Endothelial cell of umbilical vein (primary cell): Measurements from ENCODE around the gene UTF1. TPM values are rescaled to one million over a fixed set of nuclear protein-coding genes. Genes with fewer than 3 reads are reported as not detected.

Source experiments
- BruUV-seq: library from RNA; stranded (reverse); fragments of 400-500 nt; replicated peaks from 2 replicates; lab custom pipeline; 2021; lab: Mats Ljungman, UMichigan
- CTCF ChIA-PET: fragments of 300-600, 350-600 bp; sonication (Branson Sonifier 250); formaldehyde crosslinking; loops from one replicate; lab custom pipeline; 2021; ENCODE audit warnings: antibody characterized with exemption, inconsistent platforms; lab: Charles Lee
- POLR2A ChIA-PET: fragments of 300-600, 350-600 bp; sonication (Branson Sonifier 250); formaldehyde crosslinking; loops from one replicate; lab custom pipeline; 2021; ENCODE audit warnings: antibody characterized with exemption, inconsistent platforms; lab: Charles Lee
- DNase-seq: peaks from one replicate; pipeline ENCODE4 v3.0.0-alpha.2; 2011; ENCODE audit warnings: low read depth, low spot score
- FAIRE-seq: peaks from 2 replicates; lab custom pipeline; 2011; peaks lifted over from hg19 to GRCh38; lab: Jason Lieb, UNC
- H2AFZ ChIP-seq: 2 replicates; pipeline ENCODE4 v1.6.0; 2012; ENCODE audit warnings: low read depth, low read length, control low read depth, inconsistent platforms
- H3K27ac ChIP-seq: 2 replicates; pipeline ENCODE4 v1.5.1; 2011; ENCODE audit warnings: low read depth, mild to moderate bottlenecking, control low read depth, low read length, moderate library complexity; ENCODE audit not compliant: insufficient read depth
- H3K27me3 ChIP-seq, 2 experiments: 2 replicates each; pipeline versions ENCODE4 v1.6.0 to v1.6.1; 2011; ENCODE audit warnings: low read length in 2 of 2, mixed read lengths in 1 of 2; ENCODE audit not compliant: control insufficient read depth in 2 of 2, insufficient read depth in 2 of 2
- H3K36me3 ChIP-seq, 2 experiments: 2 replicates in 1 of 2; 3 replicates in 1 of 2; pipeline ENCODE4 v1.5.1; 2011; ENCODE audit warnings: low read length in 2 of 2, mild to moderate bottlenecking in 1 of 2, moderate library complexity in 1 of 2; ENCODE audit not compliant: control insufficient read depth in 2 of 2, insufficient read depth in 2 of 2; ENCODE audit errors: extremely low read depth in 1 of 2
- H3K4me1 ChIP-seq: 3 replicates; pipeline ENCODE4 v1.5.1; 2011; ENCODE audit warnings: mild to moderate bottlenecking, low read length; ENCODE audit not compliant: control insufficient read depth, insufficient read depth; ENCODE audit errors: extremely low read depth
- H3K4me2 ChIP-seq: 2 replicates; pipeline ENCODE4 v1.6.1; 2011; ENCODE audit warnings: low read length, control low read depth, mixed read lengths; ENCODE audit not compliant: insufficient read depth
- H3K4me3 ChIP-seq, 3 experiments: fragments of 200-600 bp in 1 of 3; sonication (generic), shearing (Covaris generic) in 1 of 3; replicated peaks in 1 of 3; 2 replicates each; pipeline ENCODE4 v1.5.1; 2011 to 2016; ENCODE audit warnings: control low read depth in 3 of 3, low read length in 3 of 3, mild to moderate bottlenecking in 2 of 3, inconsistent platforms in 1 of 3, low read depth in 1 of 3, moderate library complexity in 1 of 3; ENCODE audit not compliant: insufficient read depth in 1 of 3
- H3K79me2 ChIP-seq: 2 replicates; pipeline ENCODE4 v1.6.0; 2012; ENCODE audit warnings: low read length, inconsistent platforms; ENCODE audit not compliant: control insufficient read depth, insufficient read depth
- H3K9ac ChIP-seq: replicated peaks from 2 replicates; pipeline ENCODE3; 2011; ENCODE audit warnings: low read length, control low read depth; ENCODE audit not compliant: insufficient read depth; ENCODE audit errors: extremely low read depth
- H3K9me1 ChIP-seq: replicated peaks from 3 replicates; pipeline ENCODE4 v1.6.0; 2011; ENCODE audit warnings: mild to moderate bottlenecking, low read length; ENCODE audit not compliant: control insufficient read depth, insufficient read depth; ENCODE audit errors: extremely low read depth
- H3K9me3 ChIP-seq: replicated peaks from 2 replicates; pipeline ENCODE4 v1.5.1; 2012; ENCODE audit warnings: low read length, inconsistent platforms; ENCODE audit not compliant: control insufficient read depth, insufficient read depth
- H4K20me1 ChIP-seq: replicated peaks from 2 replicates; pipeline ENCODE3; 2011; ENCODE audit warnings: mild to moderate bottlenecking, low read length; ENCODE audit not compliant: control insufficient read depth, insufficient read depth; ENCODE audit errors: extremely low read depth
- FOS ChIP-seq: IDR thresholded peaks from 2 replicates; pipeline ENCODE4 v1.6.1; 2011; ENCODE audit warnings: mild to moderate bottlenecking, low read length, moderate library complexity, borderline replicate concordance; ENCODE audit not compliant: insufficient read depth
- GATA2 ChIP-seq: IDR thresholded peaks from 2 replicates; pipeline ENCODE4 v1.7.0; 2011; ENCODE audit warnings: low read depth, mild to moderate bottlenecking, moderate library complexity, mixed read lengths, low read length; ENCODE audit not compliant: insufficient read length, insufficient read depth
- JUN ChIP-seq: IDR thresholded peaks from 2 replicates; pipeline ENCODE4 v1.6.1; 2011; ENCODE audit warnings: borderline replicate concordance, low read depth; ENCODE audit not compliant: insufficient read length, insufficient read depth
- MYC ChIP-seq: IDR thresholded peaks from one replicate; pipeline ENCODE4 v1.6.1; 2011; ENCODE audit warnings: mild to moderate bottlenecking, low read depth, low read length
- POLR2A ChIP-seq: IDR thresholded peaks from 2 replicates; pipeline ENCODE4 v1.6.1; 2012; ENCODE audit warnings: low read depth, mild to moderate bottlenecking, control low read depth, low read length
- dilution Hi-C: fragments of 300-500 bp; cut with MboI; formaldehyde crosslinking; loops from one replicate; pipeline ENCODE4 v1.15.0; 2019; ENCODE audit warnings: low sequenced_read_pairs; ENCODE audit not compliant: extremely low pct_ligation_motif_present
- intact Hi-C: fragments of 100-400 bp; cut with micrococcal nuclease; formaldehyde crosslinking; loops from one replicate; pipeline ENCODE4 v1.10.0; 2022
- polyA plus RNA-seq, 4 experiments: library from polyadenylated mRNA; depleted of rRNA in 3 of 4; stranded (reverse) in 3 of 4; unstranded in 1 of 4; fragments of >200 nt; gene quantifications; 2 replicates each; pipeline versions ENCODE4 v1.2.1 to v1.2.3, GENCODE V29; 2011 to 2012; ENCODE audit warnings: missing spikeins in 1 of 4
- total RNA-seq: library from RNA; stranded (reverse); gene quantifications from 2 replicates; pipeline ENCODE4 v1.2.3, GENCODE V29; 2021
- TF ChIP-seq, protein P1 (sequence below): IDR thresholded peaks from 2 replicates; pipeline ENCODE4 v1.6.1; 2011; ENCODE audit not compliant: insufficient read depth, insufficient read length
- TF ChIP-seq, protein P2 (sequence below), 2 donors: IDR thresholded peaks; 1 replicate in 1 of 2; 2 replicates in 1 of 2; pipeline ENCODE4 v1.5.1; 2011; ENCODE audit warnings: low read length in 2 of 2, mild to moderate bottlenecking in 2 of 2, moderate library complexity in 2 of 2, control low read depth in 1 of 2, inconsistent platforms in 1 of 2, low read depth in 1 of 2; ENCODE audit not compliant: insufficient read depth in 1 of 2; ENCODE audit errors: extremely low read depth in 1 of 2

Gene UTF1
- total and polyA plus RNA-seq, 2 donors (not counting 3 experiments of a cell fraction or from before 2014, with no cell fraction given), result not detected

DNA sequence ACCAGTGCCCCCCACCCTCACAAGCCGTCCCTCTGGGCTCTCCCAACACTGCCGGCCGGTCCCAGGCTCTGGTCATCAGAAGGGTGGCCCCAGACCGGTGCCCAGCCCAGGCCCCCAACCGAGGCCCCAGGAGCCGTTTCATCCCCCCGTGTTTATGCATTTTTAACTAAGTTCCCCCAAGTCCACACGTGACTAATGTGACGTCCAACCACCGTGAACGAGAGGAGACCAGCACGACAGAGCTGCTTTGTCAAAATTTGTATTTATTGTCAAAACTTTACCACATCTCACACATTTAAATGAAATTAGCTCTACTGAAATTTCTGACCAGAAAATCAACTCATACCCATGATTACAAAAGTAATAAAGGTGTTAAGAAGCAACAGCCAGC, 16.2 kb downstream of the UTF1 start:
- ChIA-PET POLR2A (no interaction called here), CTCF (interaction anchor here (0.8 to 1.2 kb wide), 3 partner anchors 10 to 13 kb away, joined by 3 read pairs; no protein-coding TSS in a partner anchor)
- no peaks in the 10 kb centered on the region for H3K9me3 ChIP-seq
- H2AFZ ChIP-seq, result no peak overlapping the region
- no peaks in the 10 kb centered on the region for H3K79me2 ChIP-seq
- no peak overlapping the region for H3K27ac ChIP-seq
- H3K9ac ChIP-seq, result no peak overlapping the region
- intact Hi-C loops (no loop called here), dilution Hi-C loops (no loop called here)
- no peak overlapping the region for H3K4me2 ChIP-seq
- no TSS peak for BruUV-seq
- H3K9me1 ChIP-seq, result no peaks in the 10 kb centered on the region
- DNase-seq (no peak), FAIRE-seq (no peak)
- TF ChIP-seq, protein P1, sequence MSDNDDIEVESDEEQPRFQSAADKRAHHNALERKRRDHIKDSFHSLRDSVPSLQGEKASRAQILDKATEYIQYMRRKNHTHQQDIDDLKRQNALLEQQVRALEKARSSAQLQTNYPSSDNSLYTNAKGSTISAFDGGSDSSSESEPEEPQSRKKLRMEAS, result no peak
- TF ChIP-seq MYC (no peak), GATA2 (no peak), POLR2A (no peak), JUN (no peak), FOS (no peak)
- TF ChIP-seq, protein P2, sequence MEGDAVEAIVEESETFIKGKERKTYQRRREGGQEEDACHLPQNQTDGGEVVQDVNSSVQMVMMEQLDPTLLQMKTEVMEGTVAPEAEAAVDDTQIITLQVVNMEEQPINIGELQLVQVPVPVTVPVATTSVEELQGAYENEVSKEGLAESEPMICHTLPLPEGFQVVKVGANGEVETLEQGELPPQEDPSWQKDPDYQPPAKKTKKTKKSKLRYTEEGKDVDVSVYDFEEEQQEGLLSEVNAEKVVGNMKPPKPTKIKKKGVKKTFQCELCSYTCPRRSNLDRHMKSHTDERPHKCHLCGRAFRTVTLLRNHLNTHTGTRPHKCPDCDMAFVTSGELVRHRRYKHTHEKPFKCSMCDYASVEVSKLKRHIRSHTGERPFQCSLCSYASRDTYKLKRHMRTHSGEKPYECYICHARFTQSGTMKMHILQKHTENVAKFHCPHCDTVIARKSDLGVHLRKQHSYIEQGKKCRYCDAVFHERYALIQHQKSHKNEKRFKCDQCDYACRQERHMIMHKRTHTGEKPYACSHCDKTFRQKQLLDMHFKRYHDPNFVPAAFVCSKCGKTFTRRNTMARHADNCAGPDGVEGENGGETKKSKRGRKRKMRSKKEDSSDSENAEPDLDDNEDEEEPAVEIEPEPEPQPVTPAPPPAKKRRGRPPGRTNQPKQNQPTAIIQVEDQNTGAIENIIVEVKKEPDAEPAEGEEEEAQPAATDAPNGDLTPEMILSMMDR (IDR thresholded peaks at IDR 0.05; ENCODE audit: extremely low read depth in 1 of 2, insufficient read depth in 1 of 2, low read depth in 1 of 2, low read length in 2 of 2), result no peak
- H3K4me1 ChIP-seq, result no peaks in the 10 kb centered on the region
- H4K20me1 ChIP-seq, result no peaks in the 10 kb centered on the region
- no peak overlapping the region for H3K4me3 ChIP-seq
- H3K27me3 ChIP-seq, result no peaks in the 10 kb centered on the region
- H3K36me3 ChIP-seq, result no peaks in the 10 kb centered on the region
